Measurements from ENCODE around the gene ACKR3. TPM values are rescaled to one million over a fixed set of nuclear protein-coding genes. Genes with fewer than 3 reads are reported as not detected.

ACKR3 gene
- total RNA-seq: 2.1 and 2.7 TPM in 2 replicates

GRCh38 chr2:236569573-236569973, at the start of gene ACKR3:
Gene ACKR3, plus strand, starts transcription at chr2:236569825. Its CDS starts 10,641 bp downstream, at chr2:236580466.

Data from epithelial cell of alveolus of lung (primary cell).